ENCODE data around the gene TMIGD3. TPM values are rescaled to one million over a fixed set of nuclear protein-coding genes. Genes with fewer than 3 reads are reported as not detected.

The TMIGD3 gene
- total and polyA plus RNA-seq, 2 donors, result 1.8 to 28.2 TPM

Other genes starting within 250 kb of the TMIGD3 start
- gene CHIA, start 212.8 kb downstream of the TMIGD3 start, total RNA-seq, result 0.05 TPM
- gene CHIA, start 212.8 kb downstream of the TMIGD3 start, polyA plus RNA-seq, result 0.30 TPM
- gene OVGP1, start 75.9 kb downstream of the TMIGD3 start, total RNA-seq, result 1.5 TPM
- 6.7 TPM for gene OVGP1, start 75.9 kb downstream of the TMIGD3 start, polyA plus RNA-seq
- 36.8 TPM for gene WDR77, start 54.4 kb downstream of the TMIGD3 start, total RNA-seq
- 29.6 TPM for gene WDR77, start 54.4 kb downstream of the TMIGD3 start, polyA plus RNA-seq
- 522 TPM for gene ATP5PB, start 54.2 kb downstream of the TMIGD3 start, total RNA-seq
- 311 TPM for gene ATP5PB, start 54.2 kb downstream of the TMIGD3 start, polyA plus RNA-seq
- 13.6 TPM for gene C1orf162, start 29.6 kb downstream of the TMIGD3 start, total RNA-seq
- 98.7 TPM for gene C1orf162, start 29.6 kb downstream of the TMIGD3 start, polyA plus RNA-seq
- 5.8 TPM for gene ADORA3, start within 50 bp of the TMIGD3 start, total RNA-seq
- gene ADORA3, start within 50 bp of the TMIGD3 start, polyA plus RNA-seq, result 11.0 TPM
- 29.6 TPM for gene RAP1A, start 116.2 kb upstream of the TMIGD3 start, total RNA-seq
- gene RAP1A, start 116.2 kb upstream of the TMIGD3 start, polyA plus RNA-seq, result 123 TPM
- 1.4 TPM for gene INKA2, start 235.8 kb upstream of the TMIGD3 start, total RNA-seq
- gene INKA2, start 235.8 kb upstream of the TMIGD3 start, polyA plus RNA-seq, result 1.5 TPM